GM23338 (cell line): Measurements from ENCODE around the gene RFX3. TPM values are rescaled to one million over a fixed set of nuclear protein-coding genes. Genes with fewer than 3 reads are reported as not detected.

Source experiments
- ATAC-seq: fragments of 200-7000 bp; cut with Tn5 transposase; 3 replicates; pipeline ENCODE4 v1.9.1; 2020
- DNase-seq: peaks from one replicate; pipeline ENCODE4 v3.0.0-alpha.2; 2015; ENCODE audit warnings: low spot score
- H2AFZ ChIP-seq: fragments of 200-600 bp; sonication (generic); 2 replicates; pipeline ENCODE4 v1.8.0; 2016; ENCODE audit warnings: antibody characterized with exemption, mild to moderate bottlenecking, moderate library complexity
- H3F3A ChIP-seq: fragments of 200-600 bp; sonication (generic); replicated peaks from 2 replicates; pipeline ENCODE4 v1.8.0; 2017; ENCODE audit warnings: antibody characterized with exemption, mixed run types, low read depth
- H3K27ac ChIP-seq: fragments of 200-600 bp; sonication (generic); 2 replicates; pipeline ENCODE4 v1.6.1; 2016; ENCODE audit warnings: low read depth
- H3K27me3 ChIP-seq: fragments of 200-600 bp; sonication (generic); 2 replicates; pipeline ENCODE4 v1.8.0; 2016; ENCODE audit warnings: mild to moderate bottlenecking, mixed run types, moderate library complexity; ENCODE audit not compliant: insufficient read depth
- H3K36me3 ChIP-seq: fragments of 200-600 bp; sonication (generic); 2 replicates; pipeline ENCODE4 v1.8.0; 2016; ENCODE audit warnings: mild to moderate bottlenecking; ENCODE audit not compliant: insufficient read depth
- H3K4me1 ChIP-seq: fragments of 200-600 bp; sonication (generic); 2 replicates; pipeline ENCODE4 v1.8.0; 2016; ENCODE audit warnings: mild to moderate bottlenecking, moderate library complexity; ENCODE audit not compliant: insufficient read depth
- H3K4me2 ChIP-seq: fragments of 200-600 bp; sonication (generic); 2 replicates; pipeline ENCODE4 v1.7.1; 2017; ENCODE audit warnings: mixed run types
- H3K4me3 ChIP-seq: fragments of 200-600 bp; sonication (generic); 2 replicates; pipeline ENCODE4 v1.6.1; 2016; ENCODE audit warnings: mixed run types
- H3K79me2 ChIP-seq: fragments of 200-600 bp; sonication (generic); replicated peaks from 2 replicates; pipeline ENCODE4 v1.8.0; 2017; ENCODE audit warnings: mild to moderate bottlenecking; ENCODE audit not compliant: insufficient read depth
- H3K9me2 ChIP-seq: fragments of 200-600 bp; sonication (generic); 2 replicates; pipeline ENCODE4 v1.8.0; 2017; ENCODE audit not compliant: insufficient read depth
- H4K20me1 ChIP-seq: fragments of 200-600 bp; sonication (generic); replicated peaks from 2 replicates; pipeline ENCODE4 v1.8.0; 2017; ENCODE audit warnings: mild to moderate bottlenecking; ENCODE audit not compliant: insufficient read depth
- H3K27ac Mint-ChIP-seq: 2 replicates; pipeline ENCODE4 v1.8.0; 2020; ENCODE audit warnings: inconsistent platforms, mild to moderate bottlenecking, moderate library complexity, mixed read lengths
- H3K27me3 Mint-ChIP-seq: 3 replicates; pipeline ENCODE4 v1.8.0; 2022; ENCODE audit warnings: low read depth, mild to moderate bottlenecking, moderate library complexity, mixed read lengths, inconsistent platforms; ENCODE audit not compliant: insufficient read depth, poor library complexity
- H3K36me3 Mint-ChIP-seq: 3 replicates; pipeline ENCODE4 v1.8.0; 2021; ENCODE audit warnings: low read depth, mild to moderate bottlenecking, inconsistent platforms, moderate library complexity, mixed read lengths
- H3K4me1 Mint-ChIP-seq: 3 replicates; pipeline ENCODE4 v1.8.0; 2020; ENCODE audit warnings: mild to moderate bottlenecking, inconsistent platforms, mixed read lengths
- H3K4me3 Mint-ChIP-seq: 3 replicates; pipeline ENCODE4 v1.8.0; 2021; ENCODE audit warnings: moderate library complexity, mild to moderate bottlenecking, inconsistent platforms, mixed read lengths
- H3K9me3 Mint-ChIP-seq: 3 replicates; pipeline ENCODE4 v1.8.0; 2020; ENCODE audit warnings: moderate library complexity, mild to moderate bottlenecking, inconsistent platforms, mixed read lengths
- CREB1 ChIP-seq: fragments of 250-450 bp; sonication (Bioruptor Pico); IDR thresholded peaks from 2 replicates; pipeline ENCODE4 v1.5.0; 2020; ENCODE audit warnings: low read depth, mild to moderate bottlenecking, moderate library complexity
- ETS1 ChIP-seq: IDR thresholded peaks from 2 replicates; pipeline ENCODE4 v1.6.1; 2016; ENCODE audit warnings: antibody characterized with exemption
- EZH2 ChIP-seq: fragments of 200-600 bp; sonication (generic); IDR thresholded peaks from one replicate; pipeline ENCODE4 v1.8.0; 2017; ENCODE audit warnings: antibody characterized with exemption, mild to moderate bottlenecking, low read depth; ENCODE audit not compliant: unreplicated experiment
- EZH2phosphoT487 ChIP-seq: fragments of 200-600 bp; sonication (generic); IDR thresholded peaks from one replicate; pipeline ENCODE4 v1.8.1; 2018; ENCODE audit warnings: antibody characterized with exemption; ENCODE audit not compliant: unreplicated experiment
- JUNB ChIP-seq: IDR thresholded peaks from one replicate; pipeline ENCODE4 v1.6.1; 2016; ENCODE audit warnings: antibody characterized with exemption; ENCODE audit not compliant: unreplicated experiment
- NANOG ChIP-seq: IDR thresholded peaks from 2 replicates; pipeline ENCODE4 v1.6.1; 2016; ENCODE audit warnings: antibody characterized with exemption, borderline replicate concordance
- POLR2AphosphoS5 ChIP-seq: IDR thresholded peaks from 2 replicates; pipeline ENCODE4 v1.6.1; 2016; ENCODE audit warnings: antibody characterized with exemption, low read depth
- STAT1 ChIP-seq: IDR thresholded peaks from one replicate; pipeline ENCODE4 v1.6.1; 2016; ENCODE audit warnings: antibody characterized with exemption; ENCODE audit not compliant: unreplicated experiment
- ZNF114 ChIP-seq: fragments of 250-450 bp; sonication (Bioruptor Pico); IDR thresholded peaks from 2 replicates; pipeline ENCODE4 v1.5.0; 2020; ENCODE audit warnings: mild to moderate bottlenecking, moderate library complexity
- ZNF331 ChIP-seq: fragments of 250-450 bp; sonication (Bioruptor Pico); IDR thresholded peaks from 2 replicates; pipeline ENCODE4 v1.5.0; 2020; ENCODE audit warnings: low read depth, mild to moderate bottlenecking, moderate library complexity
- polyA plus RNA-seq: library from polyadenylated mRNA; unstranded; fragments of >200 nt; fragmentation: Nextera tagmentation; extraction: Ambion mirVana; gene quantifications from 2 replicates; pipeline ENCODE4 v1.2.1, GENCODE V29; 2016
- total RNA-seq: library from RNA; depleted of rRNA; stranded (reverse); fragments of >200 nt; shearing (Covaris generic); gene quantifications from 2 replicates; pipeline ENCODE4 v1.2.3, GENCODE V29; 2014
- TF ChIP-seq, protein P1 (sequence below): fragments of 250-450 bp; sonication (Bioruptor Pico); IDR thresholded peaks from 2 replicates; pipeline ENCODE4 v1.5.0; 2020; ENCODE audit warnings: mild to moderate bottlenecking, moderate library complexity
- TF ChIP-seq, protein P2 (sequence below): IDR thresholded peaks from one replicate; pipeline ENCODE4 v1.6.1; 2018; ENCODE audit warnings: antibody characterized with exemption; ENCODE audit not compliant: unreplicated experiment
- TF ChIP-seq, protein P3 (sequence below), 2 experiments: fragments of 200-600 bp in 1 of 2; sonication (generic) in 1 of 2; conservative IDR thresholded peaks; 2 replicates each; pipeline versions ENCODE4 v1.5.1 to v1.6.1; 2016 to 2017; ENCODE audit warnings: antibody characterized with exemption in 2 of 2, low read depth in 2 of 2, mild to moderate bottlenecking in 2 of 2, moderate library complexity in 1 of 2

The RFX3 gene
- total and polyA plus RNA-seq, 2 experiments from 2014 or later, result 9.8 to 22.1 TPM

GRCh38 chr9:3239240-3239639 is 286.6 kb downstream of the RFX3 start:
- no peaks in the 10 kb centered on the region for H4K20me1 ChIP-seq
- H3K36me3 Mint-ChIP-seq, result no peaks in the 10 kb centered on the region
- no peaks in the 10 kb centered on the region for H3K79me2 ChIP-seq
- H2AFZ ChIP-seq, result no peak overlapping the region
- H3K27me3 Mint-ChIP-seq, result peaks cover 6% of the 10 kb centered on the region
- H3K4me1 ChIP-seq, result peaks cover 17% of the 10 kb centered on the region
- H3K4me3 ChIP-seq, result no peak overlapping the region
- DNase-seq (no peak), ATAC-seq (no peak)
- H3K27me3 ChIP-seq, result no peaks in the 10 kb centered on the region
- H3K4me3 Mint-ChIP-seq, result no peak overlapping the region
- H3K27ac Mint-ChIP-seq, result no peak overlapping the region
- H3K27ac ChIP-seq, result no peak overlapping the region
- H3K4me2 ChIP-seq, result no peak overlapping the region
- H3K4me1 Mint-ChIP-seq, result peaks cover 14% of the 10 kb centered on the region
- no peaks in the 10 kb centered on the region for H3K36me3 ChIP-seq
- H3K9me2 ChIP-seq, result no peaks in the 10 kb centered on the region
- no peak for TF ChIP-seq ZNF114 (CRISPR knock-in tag)
- no peak for TF ChIP-seq ETS1
- TF ChIP-seq STAT1, result no peak
- TF ChIP-seq, protein P1, sequence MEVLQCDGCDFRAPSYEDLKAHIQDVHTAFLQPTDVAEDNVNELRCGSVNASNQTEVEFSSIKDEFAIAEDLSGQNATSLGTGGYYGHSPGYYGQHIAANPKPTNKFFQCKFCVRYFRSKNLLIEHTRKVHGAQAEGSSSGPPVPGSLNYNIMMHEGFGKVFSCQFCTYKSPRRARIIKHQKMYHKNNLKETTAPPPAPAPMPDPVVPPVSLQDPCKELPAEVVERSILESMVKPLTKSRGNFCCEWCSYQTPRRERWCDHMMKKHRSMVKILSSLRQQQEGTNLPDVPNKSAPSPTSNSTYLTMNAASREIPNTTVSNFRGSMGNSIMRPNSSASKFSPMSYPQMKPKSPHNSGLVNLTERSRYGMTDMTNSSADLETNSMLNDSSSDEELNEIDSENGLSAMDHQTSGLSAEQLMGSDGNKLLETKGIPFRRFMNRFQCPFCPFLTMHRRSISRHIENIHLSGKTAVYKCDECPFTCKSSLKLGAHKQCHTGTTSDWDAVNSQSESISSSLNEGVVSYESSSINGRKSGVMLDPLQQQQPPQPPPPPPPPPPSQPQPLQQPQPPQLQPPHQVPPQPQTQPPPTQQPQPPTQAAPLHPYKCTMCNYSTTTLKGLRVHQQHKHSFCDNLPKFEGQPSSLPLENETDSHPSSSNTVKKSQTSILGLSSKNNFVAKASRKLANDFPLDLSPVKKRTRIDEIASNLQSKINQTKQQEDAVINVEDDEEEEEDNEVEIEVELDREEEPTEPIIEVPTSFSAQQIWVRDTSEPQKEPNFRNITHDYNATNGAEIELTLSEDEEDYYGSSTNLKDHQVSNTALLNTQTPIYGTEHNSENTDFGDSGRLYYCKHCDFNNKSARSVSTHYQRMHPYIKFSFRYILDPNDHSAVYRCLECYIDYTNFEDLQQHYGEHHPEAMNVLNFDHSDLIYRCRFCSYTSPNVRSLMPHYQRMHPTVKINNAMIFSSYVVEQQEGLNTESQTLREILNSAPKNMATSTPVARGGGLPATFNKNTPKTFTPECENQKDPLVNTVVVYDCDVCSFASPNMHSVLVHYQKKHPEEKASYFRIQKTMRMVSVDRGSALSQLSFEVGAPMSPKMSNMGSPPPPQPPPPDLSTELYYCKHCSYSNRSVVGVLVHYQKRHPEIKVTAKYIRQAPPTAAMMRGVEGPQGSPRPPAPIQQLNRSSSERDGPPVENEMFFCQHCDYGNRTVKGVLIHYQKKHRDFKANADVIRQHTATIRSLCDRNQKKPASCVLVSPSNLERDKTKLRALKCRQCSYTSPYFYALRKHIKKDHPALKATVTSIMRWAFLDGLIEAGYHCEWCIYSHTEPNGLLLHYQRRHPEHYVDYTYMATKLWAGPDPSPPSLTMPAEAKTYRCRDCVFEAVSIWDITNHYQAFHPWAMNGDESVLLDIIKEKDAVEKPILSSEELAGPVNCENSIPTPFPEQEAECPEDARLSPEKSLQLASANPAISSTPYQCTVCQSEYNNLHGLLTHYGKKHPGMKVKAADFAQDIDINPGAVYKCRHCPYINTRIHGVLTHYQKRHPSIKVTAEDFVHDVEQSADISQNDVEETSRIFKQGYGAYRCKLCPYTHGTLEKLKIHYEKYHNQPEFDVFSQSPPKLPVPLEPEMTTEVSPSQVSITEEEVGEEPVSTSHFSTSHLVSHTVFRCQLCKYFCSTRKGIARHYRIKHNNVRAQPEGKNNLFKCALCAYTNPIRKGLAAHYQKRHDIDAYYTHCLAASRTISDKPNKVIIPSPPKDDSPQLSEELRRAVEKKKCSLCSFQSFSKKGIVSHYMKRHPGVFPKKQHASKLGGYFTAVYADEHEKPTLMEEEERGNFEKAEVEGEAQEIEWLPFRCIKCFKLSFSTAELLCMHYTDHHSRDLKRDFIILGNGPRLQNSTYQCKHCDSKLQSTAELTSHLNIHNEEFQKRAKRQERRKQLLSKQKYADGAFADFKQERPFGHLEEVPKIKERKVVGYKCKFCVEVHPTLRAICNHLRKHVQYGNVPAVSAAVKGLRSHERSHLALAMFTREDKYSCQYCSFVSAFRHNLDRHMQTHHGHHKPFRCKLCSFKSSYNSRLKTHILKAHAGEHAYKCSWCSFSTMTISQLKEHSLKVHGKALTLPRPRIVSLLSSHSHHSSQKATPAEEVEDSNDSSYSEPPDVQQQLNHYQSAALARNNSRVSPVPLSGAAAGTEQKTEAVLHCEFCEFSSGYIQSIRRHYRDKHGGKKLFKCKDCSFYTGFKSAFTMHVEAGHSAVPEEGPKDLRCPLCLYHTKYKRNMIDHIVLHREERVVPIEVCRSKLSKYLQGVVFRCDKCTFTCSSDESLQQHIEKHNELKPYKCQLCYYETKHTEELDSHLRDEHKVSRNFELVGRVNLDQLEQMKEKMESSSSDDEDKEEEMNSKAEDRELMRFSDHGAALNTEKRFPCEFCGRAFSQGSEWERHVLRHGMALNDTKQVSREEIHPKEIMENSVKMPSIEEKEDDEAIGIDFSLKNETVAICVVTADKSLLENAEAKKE (CRISPR knock-in tag), result no peak
- TF ChIP-seq ZNF331 (CRISPR knock-in tag), result no peak
- no peak for TF ChIP-seq POLR2AphosphoS5
- TF ChIP-seq CREB1 (CRISPR knock-in tag), result no peak
- no peak for TF ChIP-seq JUNB
- TF ChIP-seq, protein P2, sequence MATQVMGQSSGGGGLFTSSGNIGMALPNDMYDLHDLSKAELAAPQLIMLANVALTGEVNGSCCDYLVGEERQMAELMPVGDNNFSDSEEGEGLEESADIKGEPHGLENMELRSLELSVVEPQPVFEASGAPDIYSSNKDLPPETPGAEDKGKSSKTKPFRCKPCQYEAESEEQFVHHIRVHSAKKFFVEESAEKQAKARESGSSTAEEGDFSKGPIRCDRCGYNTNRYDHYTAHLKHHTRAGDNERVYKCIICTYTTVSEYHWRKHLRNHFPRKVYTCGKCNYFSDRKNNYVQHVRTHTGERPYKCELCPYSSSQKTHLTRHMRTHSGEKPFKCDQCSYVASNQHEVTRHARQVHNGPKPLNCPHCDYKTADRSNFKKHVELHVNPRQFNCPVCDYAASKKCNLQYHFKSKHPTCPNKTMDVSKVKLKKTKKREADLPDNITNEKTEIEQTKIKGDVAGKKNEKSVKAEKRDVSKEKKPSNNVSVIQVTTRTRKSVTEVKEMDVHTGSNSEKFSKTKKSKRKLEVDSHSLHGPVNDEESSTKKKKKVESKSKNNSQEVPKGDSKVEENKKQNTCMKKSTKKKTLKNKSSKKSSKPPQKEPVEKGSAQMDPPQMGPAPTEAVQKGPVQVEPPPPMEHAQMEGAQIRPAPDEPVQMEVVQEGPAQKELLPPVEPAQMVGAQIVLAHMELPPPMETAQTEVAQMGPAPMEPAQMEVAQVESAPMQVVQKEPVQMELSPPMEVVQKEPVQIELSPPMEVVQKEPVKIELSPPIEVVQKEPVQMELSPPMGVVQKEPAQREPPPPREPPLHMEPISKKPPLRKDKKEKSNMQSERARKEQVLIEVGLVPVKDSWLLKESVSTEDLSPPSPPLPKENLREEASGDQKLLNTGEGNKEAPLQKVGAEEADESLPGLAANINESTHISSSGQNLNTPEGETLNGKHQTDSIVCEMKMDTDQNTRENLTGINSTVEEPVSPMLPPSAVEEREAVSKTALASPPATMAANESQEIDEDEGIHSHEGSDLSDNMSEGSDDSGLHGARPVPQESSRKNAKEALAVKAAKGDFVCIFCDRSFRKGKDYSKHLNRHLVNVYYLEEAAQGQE, result no peak
- TF ChIP-seq EZH2, result no peak
- TF ChIP-seq, protein P3, sequence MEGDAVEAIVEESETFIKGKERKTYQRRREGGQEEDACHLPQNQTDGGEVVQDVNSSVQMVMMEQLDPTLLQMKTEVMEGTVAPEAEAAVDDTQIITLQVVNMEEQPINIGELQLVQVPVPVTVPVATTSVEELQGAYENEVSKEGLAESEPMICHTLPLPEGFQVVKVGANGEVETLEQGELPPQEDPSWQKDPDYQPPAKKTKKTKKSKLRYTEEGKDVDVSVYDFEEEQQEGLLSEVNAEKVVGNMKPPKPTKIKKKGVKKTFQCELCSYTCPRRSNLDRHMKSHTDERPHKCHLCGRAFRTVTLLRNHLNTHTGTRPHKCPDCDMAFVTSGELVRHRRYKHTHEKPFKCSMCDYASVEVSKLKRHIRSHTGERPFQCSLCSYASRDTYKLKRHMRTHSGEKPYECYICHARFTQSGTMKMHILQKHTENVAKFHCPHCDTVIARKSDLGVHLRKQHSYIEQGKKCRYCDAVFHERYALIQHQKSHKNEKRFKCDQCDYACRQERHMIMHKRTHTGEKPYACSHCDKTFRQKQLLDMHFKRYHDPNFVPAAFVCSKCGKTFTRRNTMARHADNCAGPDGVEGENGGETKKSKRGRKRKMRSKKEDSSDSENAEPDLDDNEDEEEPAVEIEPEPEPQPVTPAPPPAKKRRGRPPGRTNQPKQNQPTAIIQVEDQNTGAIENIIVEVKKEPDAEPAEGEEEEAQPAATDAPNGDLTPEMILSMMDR (conservative IDR thresholded peaks at IDR 0.05; ENCODE audit: low read depth in 2 of 2), result no peak
- no peak for TF ChIP-seq EZH2phosphoT487
- TF ChIP-seq NANOG, result no peak
- H3K9me3 Mint-ChIP-seq, result no peaks in the 10 kb centered on the region
- H3F3A ChIP-seq, result no peaks in the 10 kb centered on the region
